ENCODE results near the gene ATP5PF.

Gene ATP5PF

DNA sequence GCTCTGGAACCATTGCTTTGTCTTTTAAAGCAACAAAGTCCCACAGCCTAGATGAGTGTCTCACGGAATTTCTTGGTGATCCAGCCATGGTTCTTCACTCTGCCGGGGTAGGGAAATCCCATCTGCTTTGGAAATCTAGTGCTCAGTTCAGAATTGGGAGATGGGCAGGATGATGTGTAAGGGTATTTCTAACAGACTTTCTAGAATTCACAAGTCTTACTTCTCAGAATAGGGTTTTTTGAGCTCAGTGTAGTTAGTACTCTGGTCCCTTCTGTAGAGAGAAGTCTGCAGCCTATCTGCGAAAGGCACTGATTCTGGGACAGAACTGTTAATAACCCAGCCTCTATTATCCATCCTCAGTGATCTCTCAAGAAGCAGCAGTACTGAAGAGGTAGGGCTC is 25.4 kb upstream of the ATP5PF start:
- TF ChIP-seq, protein P1, sequence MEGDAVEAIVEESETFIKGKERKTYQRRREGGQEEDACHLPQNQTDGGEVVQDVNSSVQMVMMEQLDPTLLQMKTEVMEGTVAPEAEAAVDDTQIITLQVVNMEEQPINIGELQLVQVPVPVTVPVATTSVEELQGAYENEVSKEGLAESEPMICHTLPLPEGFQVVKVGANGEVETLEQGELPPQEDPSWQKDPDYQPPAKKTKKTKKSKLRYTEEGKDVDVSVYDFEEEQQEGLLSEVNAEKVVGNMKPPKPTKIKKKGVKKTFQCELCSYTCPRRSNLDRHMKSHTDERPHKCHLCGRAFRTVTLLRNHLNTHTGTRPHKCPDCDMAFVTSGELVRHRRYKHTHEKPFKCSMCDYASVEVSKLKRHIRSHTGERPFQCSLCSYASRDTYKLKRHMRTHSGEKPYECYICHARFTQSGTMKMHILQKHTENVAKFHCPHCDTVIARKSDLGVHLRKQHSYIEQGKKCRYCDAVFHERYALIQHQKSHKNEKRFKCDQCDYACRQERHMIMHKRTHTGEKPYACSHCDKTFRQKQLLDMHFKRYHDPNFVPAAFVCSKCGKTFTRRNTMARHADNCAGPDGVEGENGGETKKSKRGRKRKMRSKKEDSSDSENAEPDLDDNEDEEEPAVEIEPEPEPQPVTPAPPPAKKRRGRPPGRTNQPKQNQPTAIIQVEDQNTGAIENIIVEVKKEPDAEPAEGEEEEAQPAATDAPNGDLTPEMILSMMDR (IDR thresholded peaks at IDR 0.05) = no peak
- no peak overlapping the region for H3K4me3 ChIP-seq
- H3K27ac ChIP-seq = no peak overlapping the region
- no peak for DNase-seq (ENCODE audit: low spot score)

DNA sequence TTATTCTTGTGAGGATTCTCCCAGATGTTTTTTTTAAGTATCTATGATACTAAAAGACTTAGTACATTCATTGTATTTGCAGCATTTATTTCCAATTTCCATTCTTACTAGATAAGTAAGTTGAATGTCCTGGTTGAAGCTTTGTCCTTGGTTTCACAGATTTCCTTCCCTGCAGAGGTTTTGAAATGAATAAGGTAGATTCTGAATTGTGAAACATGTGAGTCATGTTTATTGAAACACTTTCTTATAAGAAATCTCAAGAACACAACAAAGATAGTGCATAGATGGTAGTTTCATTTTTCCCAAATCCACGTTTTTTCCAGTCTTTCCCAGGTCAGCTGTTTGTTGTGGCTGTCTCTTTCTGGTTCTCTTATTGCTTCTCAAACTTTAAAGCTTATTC is 24.9 kb upstream of the ATP5PF start:
- DNase-seq (ENCODE audit: low spot score) = no peak
- TF ChIP-seq, protein P1 (IDR thresholded peaks at IDR 0.05) = no peak

DNA sequence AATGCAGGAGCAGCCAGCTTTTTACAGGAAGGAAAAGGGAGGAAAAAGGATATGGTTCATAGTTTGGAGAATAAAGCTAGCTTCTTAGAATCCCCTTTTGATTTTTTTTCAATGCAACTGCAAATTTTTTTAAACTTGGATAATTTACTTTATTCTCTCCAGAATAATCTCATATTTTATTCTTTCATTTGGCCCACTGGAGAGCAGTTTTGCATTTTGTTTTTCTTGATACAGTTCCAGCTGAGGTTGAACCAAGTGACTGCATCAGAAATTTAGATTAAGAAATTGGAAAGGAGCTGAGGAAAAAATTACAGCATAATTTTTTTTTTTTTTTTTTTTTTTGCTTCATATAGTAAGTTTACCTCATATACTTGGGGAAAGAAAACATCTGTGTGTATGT is 22.8 kb upstream of the ATP5PF start:
- TF ChIP-seq, protein P1 (IDR thresholded peaks at IDR 0.05) = no peak
- Histone ChIP-seq H3K4me3 (no peak overlapping the region), H3K27ac (no peak overlapping the region)
- DNase-seq (ENCODE audit: low spot score) = no peak

More for the DNA sequence above, 24.9 kb upstream of the ATP5PF start:
- no peak overlapping the region for H3K4me3 ChIP-seq
- no peak overlapping the region for H3K27ac ChIP-seq

DNA sequence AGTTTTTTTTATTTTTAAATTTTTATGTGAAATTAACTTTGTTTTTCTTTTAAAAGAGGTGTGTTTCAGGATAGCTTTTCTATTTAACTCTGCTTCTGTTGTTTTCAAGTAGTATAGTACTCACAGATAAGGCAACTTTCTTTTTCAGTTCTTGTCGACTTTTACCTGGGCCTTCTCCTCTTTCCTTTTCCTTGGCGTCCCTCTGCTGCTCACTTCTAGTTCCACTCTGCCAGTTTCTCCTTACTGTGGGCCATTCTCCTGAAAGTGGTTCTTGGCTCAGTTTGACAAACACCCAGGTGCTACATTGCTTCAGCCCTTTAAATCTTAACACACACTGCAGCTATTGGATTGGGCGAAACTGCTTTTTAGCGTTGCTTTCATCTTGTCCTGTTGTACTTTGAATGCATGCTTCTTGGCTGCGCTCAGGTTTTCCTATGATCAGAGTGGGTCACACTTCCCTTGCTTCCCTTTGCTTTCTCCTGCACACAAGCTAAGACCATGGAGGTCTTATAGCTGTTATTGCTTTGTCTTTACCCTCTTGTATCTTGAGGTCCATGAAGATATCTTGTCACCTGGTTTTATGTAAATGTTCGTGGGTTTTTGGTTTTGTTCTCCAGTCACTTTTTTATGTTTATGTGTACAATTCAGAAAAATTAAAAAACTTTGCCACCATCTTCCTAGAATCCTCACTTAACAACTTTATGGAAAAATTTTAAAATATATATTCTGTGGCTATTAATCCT is 21.7 kb upstream of the ATP5PF start:
- TF ChIP-seq, protein P1 (IDR thresholded peaks at IDR 0.05) = no peak
- H3K27ac ChIP-seq = no peak overlapping the region
- no peak overlapping the region for H3K4me3 ChIP-seq
- DNase-seq (ENCODE audit: low spot score) = no peak

DNA sequence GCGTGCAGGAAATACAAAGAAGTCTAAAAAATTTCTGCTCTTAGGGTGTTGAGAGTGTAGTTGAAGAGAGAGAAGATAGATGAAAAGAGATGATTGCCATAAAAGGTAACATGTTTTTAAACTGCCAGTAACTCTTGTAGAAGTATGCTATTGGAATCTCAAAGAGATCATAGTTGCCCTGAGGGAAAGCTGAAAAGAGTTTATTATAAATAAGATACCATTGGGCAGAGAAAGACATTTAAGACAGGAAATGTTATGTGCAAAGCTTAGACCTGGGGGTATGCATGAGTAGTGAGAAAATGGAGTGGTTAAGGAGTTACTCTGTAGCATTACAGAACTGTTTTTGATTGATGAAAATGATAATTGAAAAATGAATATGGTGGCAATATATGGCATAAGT is 17.7 kb upstream of the ATP5PF start:
- no peak for DNase-seq (ENCODE audit: low spot score)
- Histone ChIP-seq H3K27ac (no peak overlapping the region), H3K4me3 (no peak overlapping the region)
- TF ChIP-seq, protein P1 (IDR thresholded peaks at IDR 0.05) = no peak

DNA sequence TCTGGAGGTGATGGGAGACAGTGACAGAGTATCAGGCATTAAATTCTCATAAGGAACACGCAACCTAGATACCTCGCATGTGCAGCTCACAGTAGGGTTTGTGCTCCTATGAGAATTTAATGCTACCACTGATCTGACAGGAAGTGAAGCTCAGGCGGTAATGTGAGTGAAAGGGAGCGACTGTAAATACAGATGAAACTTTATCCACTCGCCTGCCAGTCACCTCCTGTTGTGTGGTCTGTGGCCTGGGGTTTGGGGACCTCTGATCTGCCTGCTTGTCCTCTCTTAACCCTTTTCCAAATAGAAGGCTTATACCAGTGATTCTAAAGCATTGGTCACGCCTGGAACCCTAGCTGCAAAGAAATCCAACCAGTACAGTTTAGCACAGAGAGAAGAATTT is 15.4 kb upstream of the ATP5PF start:
- TF ChIP-seq, protein P1 (IDR thresholded peaks at IDR 0.05) = no peak
- Histone ChIP-seq H3K4me3 (no peak overlapping the region), H3K27ac (no peak overlapping the region)
- DNase-seq (ENCODE audit: low spot score) = no peak

DNA sequence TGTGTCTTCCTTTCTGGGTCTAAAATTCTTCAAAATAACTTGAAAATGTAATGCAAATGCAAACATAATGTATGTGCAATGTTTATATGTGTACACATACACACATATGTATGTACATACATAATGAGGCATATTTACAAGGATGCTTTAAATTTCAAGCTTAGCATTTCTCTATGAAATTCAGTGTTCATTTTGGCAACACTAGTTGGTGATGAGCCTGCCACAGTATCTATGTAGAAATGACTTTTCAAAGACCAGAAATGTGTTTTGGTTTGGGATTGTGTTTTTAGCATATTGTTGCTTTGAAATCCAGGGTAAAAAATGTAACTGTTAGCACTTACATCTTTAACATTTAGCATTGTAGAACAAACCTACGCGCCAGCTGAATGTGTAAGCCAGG is 10.2 kb upstream of the ATP5PF start:
- no peak for DNase-seq (ENCODE audit: low spot score)
- Histone ChIP-seq H3K27ac (no peak overlapping the region), H3K4me3 (no peak overlapping the region)
- TF ChIP-seq, protein P1 (IDR thresholded peaks at IDR 0.05) = no peak
